Upper lobe of right lung (tissue), 1 donor: ENCODE data around the gene FYCO1. TPM values are rescaled to one million over a fixed set of nuclear protein-coding genes. Genes with fewer than 3 reads are reported as not detected.

Experiments used
- ATAC-seq: fragments of 200-7000 bp; cut with Tn5 transposase; one replicate; pipeline ENCODE4 v1.9.1; 2020; ENCODE audit warnings: mild to moderate bottlenecking, moderate library complexity
- DNase-seq: peaks from one replicate; pipeline ENCODE4 v3.0.0-alpha.2; 2020
- H3K27ac ChIP-seq: fragments of 200-600 bp; one replicate; pipeline ENCODE4 v1.8.0; 2022
- H3K27me3 ChIP-seq: fragments of 200-600 bp; one replicate; pipeline ENCODE4 v1.8.0; 2022; ENCODE audit warnings: mild to moderate bottlenecking
- H3K36me3 ChIP-seq: fragments of 200-600 bp; one replicate; pipeline ENCODE4 v1.8.0; 2022
- H3K4me1 ChIP-seq: fragments of 200-600 bp; one replicate; pipeline ENCODE4 v1.8.0; 2022
- H3K4me3 ChIP-seq: fragments of 200-600 bp; one replicate; pipeline ENCODE4 v1.8.0; 2022; ENCODE audit warnings: mild to moderate bottlenecking
- H3K9me3 ChIP-seq: fragments of 200-600 bp; one replicate; pipeline ENCODE4 v1.8.0; 2022
- CTCF ChIP-seq: fragments of 200-600 bp; IDR thresholded peaks from one replicate; pipeline ENCODE4 v1.8.0; 2022; ENCODE audit warnings: antibody characterized with exemption
- intact Hi-C: fragments of 100-400 bp; cut with DNase I; formaldehyde crosslinking; loops from one replicate; pipeline ENCODE4 v1.11.0; 2022
- total RNA-seq: library from RNA; stranded (reverse); fragmentation: NEBNext Ultra II Directional; extraction: Animal tissue kit (Norgen Biotek cat#: 25700); gene quantifications from one replicate; pipeline ENCODE4 v1.2.1, GENCODE V29; 2021
- donor health status: DM: no; HTN: yes; CAD: no; lungs with severe emphysema.

Gene FYCO1
- total RNA-seq, 1 donor from 2014 or later, result 47.3 TPM

- Histone ChIP-seq H3K9me3 (no peaks in the 10 kb centered on the region), H3K4me1 (no peaks in the 10 kb centered on the region), H3K36me3 (no peaks in the 10 kb centered on the region), H3K27ac (no peak overlapping the region), H3K4me3 (no peak overlapping the region), H3K27me3 (no peaks in the 10 kb centered on the region)
- ATAC-seq (peak; percentile 27), DNase-seq (no peak)
- intact Hi-C loops, result no loop called here
- TF ChIP-seq CTCF, result no peak
Measured at GRCh38 chr3:45881078-45882022, 114.3 kb downstream of the FYCO1 start.

DNA sequence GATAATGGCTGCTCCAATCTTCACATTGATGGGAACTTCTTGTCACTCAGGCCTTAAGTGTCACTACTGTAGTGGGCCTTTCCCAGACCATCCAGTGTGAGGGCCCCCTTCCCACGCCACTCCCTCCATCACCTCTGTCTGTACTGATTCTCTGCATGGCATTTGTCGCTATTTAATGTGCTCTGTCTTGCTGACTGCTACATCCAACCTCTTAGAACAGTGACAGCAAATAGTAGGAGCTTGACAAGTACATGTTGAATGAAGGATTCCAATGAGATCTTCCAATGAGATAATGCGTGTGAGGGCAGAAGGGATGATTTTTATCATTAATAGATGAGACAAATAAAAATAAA lies 114.9 kb downstream of the FYCO1 start:
- no peaks in the 10 kb centered on the region for H3K4me1 ChIP-seq
- H3K27ac ChIP-seq, result no peak overlapping the region
- no peak for ATAC-seq
- H3K27me3 ChIP-seq, result no peaks in the 10 kb centered on the region
- H3K36me3 ChIP-seq, result no peaks in the 10 kb centered on the region
- H3K9me3 ChIP-seq, result no peaks in the 10 kb centered on the region
- no peak for DNase-seq
- intact Hi-C loops, result no loop called here
- H3K4me3 ChIP-seq, result no peak overlapping the region
- no peak for TF ChIP-seq CTCF

GRCh38 chr3:45878124-45878523 lies 117.5 kb downstream of the FYCO1 start:
- H3K27me3 ChIP-seq, result no peaks in the 10 kb centered on the region
- no peaks in the 10 kb centered on the region for H3K36me3 ChIP-seq
- intact Hi-C loops, result no loop called here
- no peaks in the 10 kb centered on the region for H3K9me3 ChIP-seq
- no peak overlapping the region for H3K27ac ChIP-seq
- no peaks in the 10 kb centered on the region for H3K4me1 ChIP-seq
- ATAC-seq, result no peak
- TF ChIP-seq CTCF, result no peak
- no peak for DNase-seq
- H3K4me3 ChIP-seq, result no peak overlapping the region

DNA sequence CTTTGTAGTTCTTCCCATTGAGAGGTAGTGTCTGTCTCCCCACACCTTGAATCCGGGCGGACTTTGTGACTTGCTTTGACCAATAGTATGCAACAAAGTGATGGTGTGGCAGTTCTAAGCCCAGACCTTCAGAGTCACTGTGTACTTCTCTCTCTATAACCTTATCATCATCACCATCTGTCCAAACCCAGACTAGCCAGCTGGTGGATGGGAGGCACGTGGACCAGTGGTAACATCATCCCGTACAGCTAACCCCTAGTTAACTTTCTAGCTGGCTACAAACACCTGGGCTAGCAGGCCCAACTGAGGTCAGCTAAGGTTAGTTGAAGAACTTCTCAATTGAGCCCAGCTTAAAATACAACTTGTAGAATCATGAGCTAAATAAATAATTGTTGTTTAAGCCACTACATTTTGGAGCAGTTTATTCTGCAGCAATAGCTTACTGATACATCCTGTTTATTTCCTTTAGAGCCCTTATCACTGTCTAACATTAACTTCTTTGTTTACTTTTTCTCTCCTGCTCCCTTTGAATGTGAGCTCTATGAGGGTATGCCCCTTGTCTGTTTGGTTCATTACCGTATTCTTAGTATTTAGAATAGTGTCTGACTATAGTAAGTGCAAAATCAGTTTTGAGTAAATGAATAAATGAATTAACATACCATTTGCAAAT lies 120.8 kb downstream of the FYCO1 start:
- H3K4me1 ChIP-seq, result no peaks in the 10 kb centered on the region
- DNase-seq (no peak), ATAC-seq (no peak)
- H3K9me3 ChIP-seq, result no peaks in the 10 kb centered on the region
- H3K4me3 ChIP-seq, result no peak overlapping the region
- no peaks in the 10 kb centered on the region for H3K27me3 ChIP-seq
- intact Hi-C loops, result no loop called here
- H3K27ac ChIP-seq, result no peak overlapping the region
- no peak for TF ChIP-seq CTCF
- no peaks in the 10 kb centered on the region for H3K36me3 ChIP-seq

- Histone ChIP-seq H3K27me3 (no peaks in the 10 kb centered on the region), H3K36me3 (no peaks in the 10 kb centered on the region), H3K9me3 (no peaks in the 10 kb centered on the region), H3K4me3 (no peak overlapping the region), H3K27ac (no peak overlapping the region), H3K4me1 (no peaks in the 10 kb centered on the region)
- DNase-seq (no peak), ATAC-seq (no peak)
- intact Hi-C loops, result no loop called here
- TF ChIP-seq CTCF, result no peak
Measured at GRCh38 chr3:45873638-45874037, 122.0 kb downstream of the FYCO1 start.
